KMS-11 (cell line): Measurements from ENCODE around the gene TTF2.

Experiments used
- H2AFZ ChIP-seq: fragments of 200-600 bp; sonication (generic); 2 replicates; pipeline ENCODE4 v1.6.1; 2016; ENCODE audit warnings: antibody characterized with exemption, mixed run types, low read depth
- H3K27ac ChIP-seq: fragments of 200-600 bp; sonication (generic); 2 replicates; pipeline ENCODE4 v1.6.1; 2016; ENCODE audit warnings: mild to moderate bottlenecking, mixed run types
- H3K27me3 ChIP-seq: fragments of 200-600 bp; sonication (generic); 2 replicates; pipeline ENCODE4 v1.6.1; 2017; ENCODE audit warnings: mild to moderate bottlenecking, low read depth, mixed run types, moderate library complexity; ENCODE audit not compliant: insufficient read depth
- H3K36me3 ChIP-seq: fragments of 200-600 bp; sonication (generic); 2 replicates; pipeline ENCODE4 v1.6.1; 2017; ENCODE audit warnings: mild to moderate bottlenecking, mixed run types; ENCODE audit not compliant: insufficient read depth
- H3K4me1 ChIP-seq: fragments of 200-600 bp; sonication (generic); 2 replicates; pipeline ENCODE4 v1.6.1; 2016; ENCODE audit warnings: mild to moderate bottlenecking, low read depth, mixed run types; ENCODE audit not compliant: poor library complexity, severe bottlenecking
- H3K4me2 ChIP-seq: fragments of 200-600 bp; sonication (generic); 2 replicates; pipeline ENCODE4 v1.7.0; 2016; ENCODE audit warnings: mild to moderate bottlenecking, mixed run types
- H3K4me3 ChIP-seq: fragments of 200-600 bp; sonication (generic); IDR thresholded peaks from 2 replicates; pipeline ENCODE4 v1.6.1; 2017; ENCODE audit warnings: low read depth, low read length, mixed read lengths; ENCODE audit not compliant: insufficient read depth
- H3K79me2 ChIP-seq: fragments of 200-600 bp; sonication (generic); 2 replicates; pipeline ENCODE4 v1.6.1; 2016; ENCODE audit warnings: low read depth, mixed run types; ENCODE audit not compliant: insufficient read depth
- H3K9ac ChIP-seq: fragments of 200-600 bp; sonication (generic); 2 replicates; pipeline ENCODE4 v1.6.1; 2016; ENCODE audit warnings: mild to moderate bottlenecking, mixed run types
- H4K20me1 ChIP-seq: fragments of 200-600 bp; sonication (generic); 2 replicates; pipeline ENCODE4 v1.6.1; 2016; ENCODE audit warnings: mild to moderate bottlenecking, mixed run types; ENCODE audit not compliant: insufficient read depth
- TF ChIP-seq, protein P1 (sequence below): fragments of 200-600 bp; sonication (generic); conservative IDR thresholded peaks from 2 replicates; pipeline ENCODE4 v1.6.1; 2017; ENCODE audit warnings: low read depth, mild to moderate bottlenecking, antibody characterized with exemption, low read length, moderate library complexity, mixed read lengths

The TTF2 gene

DNA sequence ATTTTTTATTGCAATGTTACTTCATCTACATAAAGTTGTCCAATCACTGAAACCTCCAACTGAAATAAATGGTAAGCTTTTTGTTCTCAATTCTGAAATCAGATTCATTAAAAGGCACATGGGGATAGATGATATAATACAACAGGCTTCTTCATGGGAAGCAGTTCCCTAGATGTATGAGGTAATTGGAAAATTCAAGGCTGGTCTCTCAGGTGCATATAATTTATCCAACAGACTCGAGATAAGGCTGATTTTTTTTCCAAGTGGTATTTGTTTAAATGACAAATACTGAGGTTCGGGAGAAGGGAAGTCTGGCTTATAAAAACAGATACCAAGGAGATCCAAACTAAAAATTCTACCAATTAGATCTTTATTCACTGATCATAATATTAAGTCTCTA lies 47.2 kb downstream of the TTF2 start:
- no peak overlapping the region for H2AFZ ChIP-seq
- TF ChIP-seq, protein P1, sequence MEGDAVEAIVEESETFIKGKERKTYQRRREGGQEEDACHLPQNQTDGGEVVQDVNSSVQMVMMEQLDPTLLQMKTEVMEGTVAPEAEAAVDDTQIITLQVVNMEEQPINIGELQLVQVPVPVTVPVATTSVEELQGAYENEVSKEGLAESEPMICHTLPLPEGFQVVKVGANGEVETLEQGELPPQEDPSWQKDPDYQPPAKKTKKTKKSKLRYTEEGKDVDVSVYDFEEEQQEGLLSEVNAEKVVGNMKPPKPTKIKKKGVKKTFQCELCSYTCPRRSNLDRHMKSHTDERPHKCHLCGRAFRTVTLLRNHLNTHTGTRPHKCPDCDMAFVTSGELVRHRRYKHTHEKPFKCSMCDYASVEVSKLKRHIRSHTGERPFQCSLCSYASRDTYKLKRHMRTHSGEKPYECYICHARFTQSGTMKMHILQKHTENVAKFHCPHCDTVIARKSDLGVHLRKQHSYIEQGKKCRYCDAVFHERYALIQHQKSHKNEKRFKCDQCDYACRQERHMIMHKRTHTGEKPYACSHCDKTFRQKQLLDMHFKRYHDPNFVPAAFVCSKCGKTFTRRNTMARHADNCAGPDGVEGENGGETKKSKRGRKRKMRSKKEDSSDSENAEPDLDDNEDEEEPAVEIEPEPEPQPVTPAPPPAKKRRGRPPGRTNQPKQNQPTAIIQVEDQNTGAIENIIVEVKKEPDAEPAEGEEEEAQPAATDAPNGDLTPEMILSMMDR = no peak
- H3K79me2 ChIP-seq = no peaks in the 10 kb centered on the region
- no peaks in the 10 kb centered on the region for H4K20me1 ChIP-seq
- H3K9ac ChIP-seq = no peak overlapping the region
- no peaks in the 10 kb centered on the region for H3K36me3 ChIP-seq
- H3K27ac ChIP-seq = no peak overlapping the region
- no peaks in the 10 kb centered on the region for H3K4me1 ChIP-seq
- no peaks in the 10 kb centered on the region for H3K27me3 ChIP-seq
- no peak overlapping the region for H3K4me2 ChIP-seq
- H3K4me3 ChIP-seq = no peak overlapping the region

DNA sequence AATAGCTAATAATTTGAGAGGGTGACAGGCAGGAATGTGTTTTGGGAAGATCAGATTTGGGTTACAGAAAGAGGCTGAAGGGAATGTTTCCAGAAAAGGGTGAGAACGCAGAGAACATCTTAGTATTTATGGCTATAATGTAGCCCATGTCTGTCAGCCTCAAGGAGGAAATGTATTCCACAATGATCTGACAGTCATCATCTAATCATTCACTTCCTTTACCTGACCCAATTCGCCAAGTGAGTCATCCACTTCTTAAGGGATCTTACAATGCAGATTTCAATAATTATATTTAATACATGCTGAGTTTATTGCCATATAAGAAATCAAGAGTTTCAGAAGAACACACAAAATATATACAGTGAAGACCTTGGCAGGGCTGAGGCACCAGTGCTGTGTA lies 50.6 kb downstream of the TTF2 start:
- Histone ChIP-seq H3K4me3 (no peak overlapping the region), H3K4me2 (no peak overlapping the region), H3K79me2 (no peaks in the 10 kb centered on the region), H3K27ac (no peak overlapping the region), H3K4me1 (no peaks in the 10 kb centered on the region), H3K36me3 (no peaks in the 10 kb centered on the region), H2AFZ (no peak overlapping the region), H3K27me3 (no peaks in the 10 kb centered on the region), H3K9ac (no peak overlapping the region), H4K20me1 (no peaks in the 10 kb centered on the region)
- TF ChIP-seq, protein P1 = no peak

DNA sequence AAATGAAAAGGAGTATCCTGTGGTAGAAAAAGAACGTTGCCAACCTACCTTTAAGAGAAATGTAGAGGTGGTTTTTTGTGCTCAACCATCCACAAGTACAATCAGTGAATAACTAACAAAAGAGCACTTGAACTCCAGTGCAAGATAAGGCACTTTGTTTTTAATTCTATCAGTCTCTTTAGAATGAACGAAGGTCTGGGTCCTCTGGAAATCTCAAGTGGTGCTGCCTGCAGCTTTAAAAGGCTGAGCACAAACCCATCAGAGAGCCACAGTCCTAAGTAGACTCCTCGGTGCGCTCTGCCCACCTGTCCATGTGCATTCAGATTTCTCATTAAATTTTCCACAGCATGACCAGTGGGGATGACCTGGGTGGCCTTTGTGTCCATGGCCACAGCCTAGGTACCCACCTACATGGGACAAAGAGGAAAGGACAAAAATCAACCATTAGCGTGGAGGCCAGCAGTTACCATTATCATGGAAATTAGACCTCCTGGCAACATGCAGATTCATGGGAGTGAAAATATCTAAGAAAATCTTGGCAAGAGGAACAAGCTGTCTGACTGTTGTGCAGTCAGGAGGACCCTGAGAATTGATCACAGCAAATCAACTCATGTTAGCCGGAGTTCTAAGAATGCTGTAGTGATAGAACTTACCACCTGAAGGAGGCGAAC lies 52.1 kb downstream of the TTF2 start:
- H3K9ac ChIP-seq = no peak overlapping the region
- TF ChIP-seq, protein P1 = no peak
- no peak overlapping the region for H3K4me3 ChIP-seq
- no peak overlapping the region for H3K4me2 ChIP-seq
- H3K4me1 ChIP-seq = no peaks in the 10 kb centered on the region
- H3K79me2 ChIP-seq = no peaks in the 10 kb centered on the region
- no peaks in the 10 kb centered on the region for H3K36me3 ChIP-seq
- H3K27me3 ChIP-seq = no peaks in the 10 kb centered on the region
- no peak overlapping the region for H3K27ac ChIP-seq
- no peaks in the 10 kb centered on the region for H4K20me1 ChIP-seq
- no peak overlapping the region for H2AFZ ChIP-seq

DNA sequence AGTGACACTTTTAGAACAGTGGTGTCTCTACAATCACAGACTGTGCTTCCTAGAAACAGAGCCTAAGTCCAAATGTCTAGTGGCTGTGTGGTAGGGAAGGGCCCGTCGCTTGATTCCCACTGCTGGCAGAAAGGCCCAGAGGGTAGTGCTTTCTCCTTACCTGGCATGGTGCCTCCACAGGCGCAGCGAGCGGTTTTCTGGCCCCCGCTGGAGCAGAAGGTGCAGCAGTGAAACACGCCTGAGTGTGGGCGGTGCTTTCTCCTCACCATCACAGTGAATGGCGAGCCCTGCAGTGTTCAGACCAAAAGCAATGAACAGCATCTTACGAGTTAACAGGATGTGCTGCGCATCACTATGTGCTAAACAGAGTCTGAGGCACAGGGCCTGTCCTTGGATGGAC lies 53.1 kb downstream of the TTF2 start:
- no peaks in the 10 kb centered on the region for H3K27me3 ChIP-seq
- no peaks in the 10 kb centered on the region for H3K4me1 ChIP-seq
- H3K4me3 ChIP-seq = no peak overlapping the region
- TF ChIP-seq, protein P1 = no peak
- no peaks in the 10 kb centered on the region for H4K20me1 ChIP-seq
- H3K9ac ChIP-seq = no peak overlapping the region
- no peak overlapping the region for H2AFZ ChIP-seq
- no peak overlapping the region for H3K27ac ChIP-seq
- no peaks in the 10 kb centered on the region for H3K79me2 ChIP-seq
- H3K36me3 ChIP-seq = no peaks in the 10 kb centered on the region
- no peak overlapping the region for H3K4me2 ChIP-seq
